Measurements from ENCODE around the gene ADAMTS13. TPM values are rescaled to one million over a fixed set of nuclear protein-coding genes. Genes with fewer than 3 reads are reported as not detected.

Gene ADAMTS13
- total RNA-seq, 2 experiments from 2014 or later = 0.89 to 1.4 TPM

- ChIA-PET CTCF (no interaction called here), POLR2A (no interaction called here)
Measured at GRCh38 chr9:133492061-133493021, 70.2 kb downstream of the ADAMTS13 start.

GRCh38 chr9:133493428-133493827 lies 71.3 kb downstream of the ADAMTS13 start:
- CTCF ChIA-PET = no interaction called here
- POLR2A ChIA-PET = no interaction called here

GRCh38 chr9:133493845-133494540 lies 71.8 kb downstream of the ADAMTS13 start:
- CTCF ChIA-PET = no interaction called here

GRCh38 chr9:133494636-133495326 lies 72.6 kb downstream of the ADAMTS13 start:
- CTCF ChIA-PET = no interaction called here
- POLR2A ChIA-PET = no interaction called here

More at GRCh38 chr9:133493845-133494540, 71.8 kb downstream of the ADAMTS13 start:
- POLR2A ChIA-PET = no interaction called here

- CTCF ChIA-PET = interaction anchor here (0.7 to 1.7 kb wide), 2 partner anchors 9 to 309 kb away, joined by 3 to 6 read pairs; no protein-coding TSS in a partner anchor
- POLR2A ChIA-PET = no interaction called here
Measured at GRCh38 chr9:133495327-133496293, 73.4 kb downstream of the ADAMTS13 start.

- CTCF ChIA-PET = interaction anchor here (0.5 to 1.7 kb wide), 2 partner anchors 10 to 480 kb away, joined by 3 to 6 read pairs; no protein-coding TSS in a partner anchor
- POLR2A ChIA-PET = no interaction called here
Measured at GRCh38 chr9:133496861-133497842, 75.0 kb downstream of the ADAMTS13 start.

- POLR2A ChIA-PET = no interaction called here
- CTCF ChIA-PET = no interaction called here
Measured at GRCh38 chr9:133499132-133499891, 77.1 kb downstream of the ADAMTS13 start.

- POLR2A ChIA-PET = no interaction called here
Measured at GRCh38 chr9:133499892-133500270, 77.7 kb downstream of the ADAMTS13 start.

GRCh38 chr9:133502112-133502511 lies 79.9 kb downstream of the ADAMTS13 start:
- ChIA-PET CTCF (no interaction called here), POLR2A (no interaction called here)

More at GRCh38 chr9:133499892-133500270, 77.7 kb downstream of the ADAMTS13 start:
- CTCF ChIA-PET = no interaction called here

GRCh38 chr9:133505186-133505830 lies 83.1 kb downstream of the ADAMTS13 start:
- ChIA-PET CTCF (interaction anchor here (0.7 kb wide), 1 partner anchor 16 kb away, joined by 3 read pairs; no protein-coding TSS in a partner anchor), POLR2A (no interaction called here)

GRCh38 chr9:133505901-133506652 lies 83.9 kb downstream of the ADAMTS13 start:
- CTCF ChIA-PET = interaction anchor here (0.7 kb wide), 1 partner anchor 15 kb away, joined by 3 read pairs; no protein-coding TSS in a partner anchor
- POLR2A ChIA-PET = no interaction called here

- POLR2A ChIA-PET = no interaction called here
- CTCF ChIA-PET = no interaction called here
Measured at GRCh38 chr9:133506653-133507038, 84.5 kb downstream of the ADAMTS13 start.

GRCh38 chr9:133507246-133507965 lies 85.2 kb downstream of the ADAMTS13 start:
- ChIA-PET POLR2A (no interaction called here), CTCF (no interaction called here)

- CTCF ChIA-PET = no interaction called here
Measured at GRCh38 chr9:133508046-133508445, 85.9 kb downstream of the ADAMTS13 start.

More at GRCh38 chr9:133508046-133508445, 85.9 kb downstream of the ADAMTS13 start:
- POLR2A ChIA-PET = no interaction called here
